ENCODE data around the gene MED16. TPM values are rescaled to one million over a fixed set of nuclear protein-coding genes. Genes with fewer than 3 reads are reported as not detected.
A peak's percentile ranks its signal among the peaks of the same experiment; 100 is the strongest.

Gene MED16
- total and polyA plus RNA-seq, 2 of the 13 experiments (the other 11 are each of a cell fraction or from before 2014, with no cell fraction given): 13.3 to 14.8 TPM

- TF ChIP-seq NR0B2 (CRISPR knock-in tag; IDR thresholded peaks at IDR 0.05) (no peak), ZNF737 (CRISPR knock-in tag; IDR thresholded peaks at IDR 0.05; ENCODE audit: borderline replicate concordance) (no peak), ZNF317 (CRISPR knock-in tag; IDR thresholded peaks at IDR 0.05) (no peak), ZNF772 (CRISPR knock-in tag; IDR thresholded peaks at IDR 0.05) (no peak), ZBTB10 (CRISPR knock-in tag; IDR thresholded peaks at IDR 0.05; ENCODE audit: borderline replicate concordance) (peak; percentile 89; the same call in 1 of the 2 replicates), GRHL1 (CRISPR knock-in tag; conservative IDR thresholded peaks at IDR 0.05) (no peak), BATF2 (CRISPR knock-in tag; IDR thresholded peaks at IDR 0.05) (0 out of 2 replicates have a peak, but pooled peaks have one; percentile 35), PAWR (CRISPR knock-in tag; IDR thresholded peaks at IDR 0.05; ENCODE audit: borderline replicate concordance) (peak; percentile 38; the same call in 1 of the 2 replicates), ARNT2 (CRISPR knock-in tag; IDR thresholded peaks at IDR 0.05; ENCODE audit: low read depth) (no peak), ZNF503 (CRISPR knock-in tag; IDR thresholded peaks at IDR 0.05) (no peak), ZNF329 (CRISPR knock-in tag; IDR thresholded peaks at IDR 0.05; ENCODE audit: low read depth) (no peak; the same call in 1 of the 2 replicates), JDP2 (CRISPR knock-in tag; IDR thresholded peaks at IDR 0.05; ENCODE audit: borderline replicate concordance) (no peak; the same call in 1 of the 2 replicates), SATB2 (CRISPR knock-in tag; IDR thresholded peaks at IDR 0.05) (no peak), ZBTB25 (CRISPR knock-in tag; IDR thresholded peaks at IDR 0.05) (no peak), TBP (CRISPR knock-in tag; IDR thresholded peaks at IDR 0.05) (no peak), ZNF841 (CRISPR knock-in tag; IDR thresholded peaks at IDR 0.05; ENCODE audit: borderline replicate concordance) (peak; percentile 35; the same call in 1 of the 2 replicates), ZNF282 (IDR thresholded peaks at IDR 0.05; ENCODE audit: partially characterized antibody) (no peak), ZNF768 (CRISPR knock-in tag; IDR thresholded peaks at IDR 0.05) (no peak), ATAD3A (CRISPR knock-in tag; IDR thresholded peaks at IDR 0.05) (no peak), JUN (CRISPR knock-in tag; IDR thresholded peaks at IDR 0.05) (no peak)
Observed at GRCh38 chr19:925526-926322, 32.7 kb upstream of the MED16 start, which contains the start of gene ARID3A (continued).
